Smooth muscle cell (in vitro differentiated cells): ENCODE data around the gene ZCCHC14. TPM values are rescaled to one million over a fixed set of nuclear protein-coding genes. Genes with fewer than 3 reads are reported as not detected.

ENCODE experiments used
- DNase-seq: peaks from one replicate; lab custom pipeline; 2025; ENCODE audit not compliant: unreplicated experiment; lab: John Stamatoyannopoulos, UW
- H2AFZ ChIP-seq: fragments of 200-600 bp; sonication (generic); 2 replicates; pipeline ENCODE4 v1.6.0; 2016; ENCODE audit warnings: antibody characterized with exemption, low read depth, mild to moderate bottlenecking
- H3F3A ChIP-seq: fragments of 200-600 bp; sonication (generic); 2 replicates; pipeline ENCODE4 v1.6.0; 2017; ENCODE audit warnings: antibody characterized with exemption, low read depth
- H3K27ac ChIP-seq: fragments of 200-600 bp; sonication (generic); 2 replicates; pipeline ENCODE4 v1.5.1; 2016; ENCODE audit warnings: low read depth, mild to moderate bottlenecking
- H3K27me3 ChIP-seq: fragments of 200-600 bp; sonication (generic); 2 replicates; pipeline ENCODE4 v1.6.1; 2016; ENCODE audit warnings: low read depth, mild to moderate bottlenecking
- H3K36me3 ChIP-seq: fragments of 200-600 bp; sonication (generic); 2 replicates; pipeline ENCODE4 v1.5.1; 2016; ENCODE audit warnings: low read depth
- H3K4me1 ChIP-seq: fragments of 200-600 bp; sonication (generic); 2 replicates; pipeline ENCODE4 v1.5.1; 2016; ENCODE audit warnings: low read depth
- H3K4me2 ChIP-seq: fragments of 200-600 bp; sonication (generic); 2 replicates; pipeline ENCODE4 v1.6.0; 2016; ENCODE audit warnings: mild to moderate bottlenecking
- H3K4me3 ChIP-seq: fragments of 200-600 bp; sonication (generic); 2 replicates; pipeline ENCODE4 v1.5.1; 2016; ENCODE audit warnings: mild to moderate bottlenecking
- H3K79me2 ChIP-seq: fragments of 200-600 bp; sonication (generic); 2 replicates; pipeline ENCODE4 v1.6.0; 2016; ENCODE audit warnings: low read depth, mild to moderate bottlenecking
- H3K9ac ChIP-seq: fragments of 200-600 bp; sonication (generic); 2 replicates; pipeline ENCODE4 v1.6.0; 2016; ENCODE audit warnings: low read depth
- H3K9me3 ChIP-seq: fragments of 200-600 bp; sonication (generic); replicated peaks from 2 replicates; pipeline ENCODE4 v1.5.1; 2016; ENCODE audit warnings: low read depth
- H4K20me1 ChIP-seq: fragments of 200-600 bp; sonication (generic); 2 replicates; pipeline ENCODE4 v1.6.0; 2016; ENCODE audit warnings: low read depth
- WGBS: methylation state at CpG from one replicate; pipeline ENCODE4 v1.1.7; 2016; ENCODE audit warnings: low lambda C conversion rate; 5-methylcytosine and 5-hydroxymethylcytosine counted together
- polyA plus RNA-seq: library from polyadenylated mRNA; unstranded; fragments of >200 nt; fragmentation: Nextera tagmentation; extraction: Ambion mirVana; gene quantifications from 2 replicates; pipeline ENCODE4 v1.2.1, GENCODE V29; 2016
- total RNA-seq: library from RNA; depleted of rRNA; stranded (reverse); fragments of >200 nt; gene quantifications from 2 replicates; pipeline ENCODE4 v1.2.3, GENCODE V29; 2014
- TF ChIP-seq, protein P1 (sequence below): fragments of 200-600 bp; sonication (generic); IDR thresholded peaks from 2 replicates; pipeline ENCODE4 v1.5.1; 2017; ENCODE audit warnings: borderline replicate concordance, mild to moderate bottlenecking, antibody characterized with exemption; ENCODE audit not compliant: insufficient read depth, poor library complexity, severe bottlenecking

ZCCHC14 gene
- total and polyA plus RNA-seq, 2 experiments from 2014 or later, result 4.6 to 8.5 TPM

DNA sequence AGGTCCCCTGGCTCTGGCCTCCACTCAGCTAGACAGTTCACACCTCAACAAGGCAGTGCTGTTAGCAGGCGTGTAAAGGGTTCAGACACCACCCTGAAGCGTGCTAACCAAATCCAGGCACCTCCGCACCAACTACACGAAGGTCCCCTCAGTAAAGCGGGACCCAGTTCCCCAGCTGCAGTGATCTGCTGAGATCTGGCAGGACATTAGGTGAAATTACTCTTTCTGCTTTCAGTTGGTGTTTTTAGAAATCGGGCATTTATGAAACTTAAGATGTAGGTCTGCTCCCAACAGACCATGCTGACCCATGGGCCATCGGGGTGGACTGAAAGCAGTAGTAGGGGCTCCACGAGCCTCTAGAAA lies 136.4 kb downstream of the ZCCHC14 start:
- no peaks in the 10 kb centered on the region for H3K9me3 ChIP-seq
- H3F3A ChIP-seq, result peaks cover 3% of the 10 kb centered on the region
- no peak overlapping the region for H2AFZ ChIP-seq
- DNase-seq, result no peak
- H3K27ac ChIP-seq, result no peak overlapping the region
- H3K9ac ChIP-seq, result no peak overlapping the region
- TF ChIP-seq, protein P1, sequence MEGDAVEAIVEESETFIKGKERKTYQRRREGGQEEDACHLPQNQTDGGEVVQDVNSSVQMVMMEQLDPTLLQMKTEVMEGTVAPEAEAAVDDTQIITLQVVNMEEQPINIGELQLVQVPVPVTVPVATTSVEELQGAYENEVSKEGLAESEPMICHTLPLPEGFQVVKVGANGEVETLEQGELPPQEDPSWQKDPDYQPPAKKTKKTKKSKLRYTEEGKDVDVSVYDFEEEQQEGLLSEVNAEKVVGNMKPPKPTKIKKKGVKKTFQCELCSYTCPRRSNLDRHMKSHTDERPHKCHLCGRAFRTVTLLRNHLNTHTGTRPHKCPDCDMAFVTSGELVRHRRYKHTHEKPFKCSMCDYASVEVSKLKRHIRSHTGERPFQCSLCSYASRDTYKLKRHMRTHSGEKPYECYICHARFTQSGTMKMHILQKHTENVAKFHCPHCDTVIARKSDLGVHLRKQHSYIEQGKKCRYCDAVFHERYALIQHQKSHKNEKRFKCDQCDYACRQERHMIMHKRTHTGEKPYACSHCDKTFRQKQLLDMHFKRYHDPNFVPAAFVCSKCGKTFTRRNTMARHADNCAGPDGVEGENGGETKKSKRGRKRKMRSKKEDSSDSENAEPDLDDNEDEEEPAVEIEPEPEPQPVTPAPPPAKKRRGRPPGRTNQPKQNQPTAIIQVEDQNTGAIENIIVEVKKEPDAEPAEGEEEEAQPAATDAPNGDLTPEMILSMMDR, result no peak
- H3K4me1 ChIP-seq, result no peaks in the 10 kb centered on the region
- H3K79me2 ChIP-seq, result no peaks in the 10 kb centered on the region
- H4K20me1 ChIP-seq, result peaks cover 62% of the 10 kb centered on the region
- H3K27me3 ChIP-seq, result no peaks in the 10 kb centered on the region
- no peak overlapping the region for H3K4me2 ChIP-seq
- 97% methylated on average over 8 of the region's 8 CpGs for WGBS
- no peaks in the 10 kb centered on the region for H3K36me3 ChIP-seq
- no peak overlapping the region for H3K4me3 ChIP-seq

Other genes starting within 250 kb of the ZCCHC14 start
- gene C16orf95, start 175.6 kb downstream of the ZCCHC14 start, total RNA-seq, result 1.9 and 7.7 TPM in 2 replicates
- gene C16orf95, start 175.6 kb downstream of the ZCCHC14 start, polyA plus RNA-seq, result 8.0 and 8.2 TPM in 2 replicates
- gene FBXO31, start 109.2 kb downstream of the ZCCHC14 start, total RNA-seq, result 9.3 and 25.6 TPM in 2 replicates
- 13.9 and 23.0 TPM in 2 replicates for gene FBXO31, start 109.2 kb downstream of the ZCCHC14 start, polyA plus RNA-seq
- 67.5 and 77.5 TPM in 2 replicates for gene MAP1LC3B, start 100.7 kb downstream of the ZCCHC14 start, total RNA-seq
- 107 and 118 TPM in 2 replicates for gene MAP1LC3B, start 100.7 kb downstream of the ZCCHC14 start, polyA plus RNA-seq
- gene JPH3, start 109.5 kb upstream of the ZCCHC14 start, total RNA-seq, result 2.4 and 4.9 TPM in 2 replicates
- 2.1 and 4.3 TPM in 2 replicates for gene JPH3, start 109.5 kb upstream of the ZCCHC14 start, polyA plus RNA-seq